ENCODE data around the gene ZDHHC18. TPM values are rescaled to one million over a fixed set of nuclear protein-coding genes. Genes with fewer than 3 reads are reported as not detected.
"Not testable (repeated sequence)": the region's sequence is repeated elsewhere in the genome, so short reads cannot be mapped to it uniquely, and the experiment has no call there.

Gene ZDHHC18
- total and polyA plus RNA-seq, 2 experiments from 2014 or later = 1.3 to 11.6 TPM

DNA sequence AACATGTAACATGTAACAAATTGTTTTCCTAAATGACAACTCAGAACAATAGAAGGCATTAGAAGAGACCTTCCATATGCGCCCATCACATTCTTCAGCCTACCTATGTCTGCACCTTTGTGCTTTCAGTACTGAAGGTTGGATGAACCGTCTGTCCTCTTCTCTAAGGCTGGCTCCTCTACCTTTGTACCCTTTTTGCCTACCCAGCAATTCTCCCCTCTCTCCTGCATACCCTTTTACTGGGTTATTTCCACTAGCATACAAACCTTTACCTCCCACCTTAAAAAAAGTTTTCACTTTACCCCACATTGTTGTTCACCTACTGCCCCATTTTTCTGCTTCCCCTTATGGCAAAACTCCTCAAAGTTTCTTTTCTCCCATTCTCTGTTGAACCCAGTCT is 33.6 kb upstream of the ZDHHC18 start:
- no peaks in the 10 kb centered on the region for H4K20me1 ChIP-seq (ENCODE audit: insufficient read depth)
- H3K4me2 ChIP-seq (ENCODE audit: unreplicated experiment) = no peak overlapping the region
- in situ Hi-C loops (cut with MboI) = loop anchor here (5.0 kb wide), 1 partner anchor 186 kb away; no protein-coding TSS in a partner anchor
- no peak overlapping the region for H3K4me3 ChIP-seq
- peaks cover 7% of the 10 kb centered on the region for H3F3A ChIP-seq (ENCODE audit: insufficient read depth)
- no peaks in the 10 kb centered on the region for H3K27me3 ChIP-seq (replicated peaks; ENCODE audit: insufficient read depth)
- no peak for DNase-seq
- H3K79me2 ChIP-seq (ENCODE audit: insufficient read depth) = peaks cover 9% of the 10 kb centered on the region; the same call in 1 of the 2 replicates
- no peaks in the 10 kb centered on the region for H3K9me3 ChIP-seq (ENCODE audit: low read depth)
- no peak overlapping the region for H2AFZ ChIP-seq
- peaks cover 5% of the 10 kb centered on the region; the same call in 1 of the 2 replicates for H3K4me1 ChIP-seq (ENCODE audit: insufficient read depth)
- H3K9ac ChIP-seq = no peak overlapping the region
- H3K9me2 ChIP-seq (ENCODE audit: insufficient read depth) = no peaks in the 10 kb centered on the region
- no peak overlapping the region for H3K27ac ChIP-seq
- H3K36me3 ChIP-seq (ENCODE audit: low read depth) = peaks cover 7% of the 10 kb centered on the region; the same call in 1 of the 2 replicates
- TF ChIP-seq EZH2phosphoT487 (IDR thresholded peaks at IDR 0.05; ENCODE audit: insufficient read depth, low read depth) (no peak), EZH2 (IDR thresholded peaks at IDR 0.05; ENCODE audit: insufficient read depth, poor library complexity, severe bottlenecking) (no peak)
- 87 to 89% methylated on average over 2 of the region's 2 CpGs for WGBS, 2 experiments (ENCODE audit: low coverage in 1 of 2, low lambda C conversion rate in 2 of 2, missing lambda C conversion rate in 2 of 2)

DNA sequence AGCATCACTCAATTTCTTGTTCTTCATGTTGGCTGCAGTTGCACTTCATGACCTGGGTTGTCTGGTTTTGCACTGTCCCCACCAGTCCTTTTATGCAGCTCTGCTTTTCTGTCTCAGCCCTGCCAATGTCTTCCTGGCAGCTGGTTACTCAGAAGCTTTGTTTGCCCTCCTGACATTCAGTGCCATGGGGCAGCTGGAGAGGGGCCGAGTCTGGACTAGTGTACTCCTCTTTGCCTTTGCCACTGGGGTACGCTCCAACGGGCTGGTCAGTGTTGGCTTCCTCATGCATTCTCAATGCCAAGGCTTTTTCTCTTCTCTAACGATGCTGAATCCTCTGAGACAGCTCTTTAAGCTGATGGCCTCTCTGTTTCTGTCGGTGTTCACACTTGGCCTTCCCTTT is 32.1 kb upstream of the ZDHHC18 start:
- H3K36me3 ChIP-seq (ENCODE audit: low read depth) = peaks cover 7% of the 10 kb centered on the region; the same call in 1 of the 2 replicates
- no peaks in the 10 kb centered on the region for H3K9me2 ChIP-seq (ENCODE audit: insufficient read depth)
- H2AFZ ChIP-seq = no peak overlapping the region
- in situ Hi-C loops (cut with MboI) = loop anchor here (5.0 kb wide), 1 partner anchor 187 kb away; no protein-coding TSS in a partner anchor
- DNase-seq = no peak
- no peak overlapping the region for H3K4me2 ChIP-seq (ENCODE audit: unreplicated experiment)
- no peak overlapping the region for H3K4me3 ChIP-seq
- H3K4me1 ChIP-seq (ENCODE audit: insufficient read depth) = peaks cover 8% of the 10 kb centered on the region
- H3K27me3 ChIP-seq (replicated peaks; ENCODE audit: insufficient read depth) = no peaks in the 10 kb centered on the region
- no peak overlapping the region for H3K27ac ChIP-seq
- H3K9ac ChIP-seq = no peak overlapping the region
- TF ChIP-seq EZH2phosphoT487 (IDR thresholded peaks at IDR 0.05; ENCODE audit: insufficient read depth, low read depth) (no peak), EZH2 (IDR thresholded peaks at IDR 0.05; ENCODE audit: insufficient read depth, poor library complexity, severe bottlenecking) (no peak)
- H3K79me2 ChIP-seq (ENCODE audit: insufficient read depth) = peaks cover 9% of the 10 kb centered on the region; the same call in 1 of the 2 replicates
- no peaks in the 10 kb centered on the region for H3K9me3 ChIP-seq (ENCODE audit: low read depth)
- H4K20me1 ChIP-seq (ENCODE audit: insufficient read depth) = no peaks in the 10 kb centered on the region
- peaks cover 7% of the 10 kb centered on the region for H3F3A ChIP-seq (ENCODE audit: insufficient read depth)
- 81 to 88% methylated on average over 5 of the region's 5 CpGs for WGBS, 2 experiments (ENCODE audit: low coverage in 1 of 2, low lambda C conversion rate in 2 of 2, missing lambda C conversion rate in 2 of 2)

GRCh38 chr1:26797627-26798026 is 28.9 kb upstream of the ZDHHC18 start:
- peaks cover 7% of the 10 kb centered on the region; the same call in 1 of the 2 replicates for H3K36me3 ChIP-seq (ENCODE audit: low read depth)
- in situ Hi-C loops (cut with MboI) = no loop called here
- H3K4me1 ChIP-seq (ENCODE audit: insufficient read depth) = peaks cover 20% of the 10 kb centered on the region
- H3K4me3 ChIP-seq = no peak overlapping the region
- no peak overlapping the region for H3K27ac ChIP-seq
- no peak for DNase-seq
- no peaks in the 10 kb centered on the region for H4K20me1 ChIP-seq (ENCODE audit: insufficient read depth)
- TF ChIP-seq EZH2 (IDR thresholded peaks at IDR 0.05; ENCODE audit: insufficient read depth, poor library complexity, severe bottlenecking) (no peak), EZH2phosphoT487 (IDR thresholded peaks at IDR 0.05; ENCODE audit: insufficient read depth, low read depth) (no peak)
- H3F3A ChIP-seq (ENCODE audit: insufficient read depth) = peaks cover 17% of the 10 kb centered on the region
- no peaks in the 10 kb centered on the region for H3K9me3 ChIP-seq (ENCODE audit: low read depth)
- H3K9ac ChIP-seq = no peak overlapping the region
- no peak overlapping the region for H2AFZ ChIP-seq
- no peak overlapping the region for H3K4me2 ChIP-seq (ENCODE audit: unreplicated experiment)
- no peaks in the 10 kb centered on the region for H3K27me3 ChIP-seq (replicated peaks; ENCODE audit: insufficient read depth)
- 95 to 97% methylated on average over 2 of the region's 2 CpGs for WGBS, 2 experiments (ENCODE audit: low coverage in 1 of 2, low lambda C conversion rate in 2 of 2, missing lambda C conversion rate in 2 of 2)
- no peaks in the 10 kb centered on the region for H3K79me2 ChIP-seq (ENCODE audit: insufficient read depth)
- no peaks in the 10 kb centered on the region for H3K9me2 ChIP-seq (ENCODE audit: insufficient read depth)

DNA sequence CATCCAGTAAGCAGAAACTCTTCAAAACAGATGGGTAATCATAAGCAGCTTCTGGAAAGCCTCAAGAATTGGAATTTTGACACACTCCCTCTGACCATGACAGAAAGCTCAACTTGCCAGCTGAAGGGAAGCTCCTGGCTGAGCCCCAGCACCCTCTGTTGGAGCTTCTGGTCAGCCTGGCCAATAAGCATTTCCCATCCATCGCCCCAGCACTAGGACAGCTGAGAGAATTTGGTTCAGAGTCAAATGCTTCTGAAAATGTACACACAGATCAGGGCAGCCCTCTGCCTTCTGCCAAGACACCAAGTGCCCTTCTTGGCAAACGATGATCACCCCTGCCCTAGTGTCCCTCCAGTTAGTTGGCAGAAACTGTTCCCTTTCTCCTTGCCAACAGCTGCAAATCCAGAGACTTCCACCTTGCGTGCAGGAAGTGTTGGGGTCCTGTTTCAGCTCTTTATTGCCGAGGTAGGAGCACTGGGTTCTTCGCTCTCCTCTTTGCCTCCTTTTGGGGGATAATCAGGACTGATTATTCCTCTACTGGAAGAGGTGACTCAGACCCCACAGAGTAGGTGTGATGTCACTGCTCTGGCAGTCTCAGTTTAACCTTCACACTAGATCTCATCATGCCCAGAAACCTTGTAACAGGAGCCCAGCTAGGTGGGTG is 26.9 kb upstream of the ZDHHC18 start:
- Histone ChIP-seq H3K9me2 (ENCODE audit: insufficient read depth) (no peaks in the 10 kb centered on the region), H3K4me3 (peak overlapping the region; percentile 53), H3K4me2 (ENCODE audit: unreplicated experiment) (peak overlapping the region; percentile 83), H3K4me1 (ENCODE audit: insufficient read depth) (peaks cover 20% of the 10 kb centered on the region), H3K9ac (peak overlapping the region; percentile 39), H2AFZ (peak overlapping the region; percentile 44), H3K27me3 (replicated peaks; ENCODE audit: insufficient read depth) (no peaks in the 10 kb centered on the region), H3K9me3 (ENCODE audit: low read depth) (no peaks in the 10 kb centered on the region), H3K79me2 (ENCODE audit: insufficient read depth) (no peaks in the 10 kb centered on the region), H3K27ac (peak overlapping the region; percentile 65), H3F3A (ENCODE audit: insufficient read depth) (peaks cover 17% of the 10 kb centered on the region), H4K20me1 (ENCODE audit: insufficient read depth) (no peaks in the 10 kb centered on the region), H3K36me3 (ENCODE audit: low read depth) (peaks cover 5% of the 10 kb centered on the region; the same call in 1 of the 2 replicates)
- DNase-seq = peak; percentile 89
- no peak for TF ChIP-seq EZH2phosphoT487 (IDR thresholded peaks at IDR 0.05; ENCODE audit: insufficient read depth, low read depth)
- no peak for TF ChIP-seq EZH2 (IDR thresholded peaks at IDR 0.05; ENCODE audit: insufficient read depth, poor library complexity, severe bottlenecking)
- WGBS, 2 experiments (ENCODE audit: low coverage in 1 of 2, low lambda C conversion rate in 2 of 2, missing lambda C conversion rate in 2 of 2) = 13 to 14% methylated on average over 5 of the region's 5 CpGs
- in situ Hi-C loops (cut with MboI) = no loop called here

DNA sequence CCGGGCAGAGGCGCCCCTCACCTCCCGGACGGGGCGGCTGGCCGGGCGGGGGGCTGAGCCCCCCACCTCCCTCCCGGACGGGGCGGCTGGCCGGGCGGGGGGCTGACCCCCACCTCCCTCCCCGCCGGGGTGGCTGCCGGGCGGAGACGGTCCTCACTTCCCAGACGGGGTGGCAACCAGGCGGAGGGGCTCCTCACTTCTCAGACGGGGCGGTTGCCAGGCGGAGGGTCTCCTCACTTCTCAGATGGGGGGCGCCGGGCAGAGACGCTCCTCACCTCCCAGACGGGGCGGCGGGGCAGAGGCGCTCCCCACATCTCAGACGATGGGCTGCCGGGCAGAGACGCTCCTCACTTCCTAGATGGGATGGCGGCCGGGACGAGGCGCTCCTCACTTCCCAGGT is 22.6 kb upstream of the ZDHHC18 start:
- H3K9me2 ChIP-seq (ENCODE audit: insufficient read depth); H3K9me3 ChIP-seq (ENCODE audit: low read depth); H3K79me2 ChIP-seq (ENCODE audit: insufficient read depth); H3K9ac ChIP-seq; H3K4me3 ChIP-seq; H3K36me3 ChIP-seq (ENCODE audit: low read depth); DNase-seq; in situ Hi-C loops (cut with MboI); H4K20me1 ChIP-seq (ENCODE audit: insufficient read depth); H3K27ac ChIP-seq; H3K27me3 ChIP-seq (replicated peaks; ENCODE audit: insufficient read depth); H3K4me2 ChIP-seq (ENCODE audit: unreplicated experiment); H2AFZ ChIP-seq: not testable (repeated sequence)
- Histone ChIP-seq H3F3A (ENCODE audit: insufficient read depth) (peaks cover 15% of the 10 kb centered on the region), H3K4me1 (ENCODE audit: insufficient read depth) (peaks cover 16% of the 10 kb centered on the region)
- WGBS, 2 experiments (ENCODE audit: low coverage in 1 of 2, low lambda C conversion rate in 2 of 2, missing lambda C conversion rate in 2 of 2) = 94 to 100% methylated on average over 2 to 30 of the region's 36 CpGs

GRCh38 chr1:26810105-26810504 is 16.4 kb upstream of the ZDHHC18 start:
- H3K4me1 ChIP-seq (ENCODE audit: insufficient read depth); H4K20me1 ChIP-seq (ENCODE audit: insufficient read depth); H3K4me2 ChIP-seq (ENCODE audit: unreplicated experiment); H3K36me3 ChIP-seq (ENCODE audit: low read depth); H3K79me2 ChIP-seq (ENCODE audit: insufficient read depth); H3K9me3 ChIP-seq (ENCODE audit: low read depth); H3K27ac ChIP-seq; H3K4me3 ChIP-seq; H3K9me2 ChIP-seq (ENCODE audit: insufficient read depth); H3K9ac ChIP-seq; H3K27me3 ChIP-seq (replicated peaks; ENCODE audit: insufficient read depth); H3F3A ChIP-seq (ENCODE audit: insufficient read depth); in situ Hi-C loops (cut with MboI): not testable (repeated sequence)
- peak; percentile 75 for DNase-seq
- WGBS, 2 experiments (ENCODE audit: low coverage in 1 of 2, low lambda C conversion rate in 2 of 2, missing lambda C conversion rate in 2 of 2) = 45 to 54% methylated on average over 8 to 11 of the region's 11 CpGs
- H2AFZ ChIP-seq = peak overlapping the region; percentile 61
